HG02623 (cell line): Measurements from ENCODE around the gene SEMA5B.

ENCODE experiments used
- ATAC-seq: cut with Tn5 transposase; IDR thresholded peaks from one replicate; pipeline ENCODE4 v1.9.1; 2021; ENCODE audit warnings: moderate library complexity; ENCODE audit not compliant: unreplicated experiment

The SEMA5B gene

DNA sequence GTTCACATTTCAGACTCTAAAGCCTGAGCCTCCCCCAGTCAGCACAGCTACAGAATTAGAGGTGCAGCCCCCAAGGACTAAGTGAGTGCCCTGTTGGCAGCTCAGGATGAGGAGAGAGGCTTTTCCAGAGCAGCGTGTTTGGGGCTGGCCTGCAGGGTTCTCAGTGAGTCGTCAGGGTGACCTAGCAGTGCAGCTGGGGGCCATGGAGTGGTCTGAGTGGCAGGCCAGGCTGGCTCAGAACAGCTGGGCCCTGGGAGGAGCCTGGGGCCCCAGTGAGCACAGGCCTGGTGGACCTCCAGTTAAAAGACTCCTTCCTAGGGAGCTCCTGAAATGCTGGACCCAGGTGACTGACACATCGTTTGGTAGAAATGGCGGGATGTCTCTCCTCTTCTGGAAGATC is 124.4 kb downstream of the SEMA5B start:
- ATAC-seq = no peak

DNA sequence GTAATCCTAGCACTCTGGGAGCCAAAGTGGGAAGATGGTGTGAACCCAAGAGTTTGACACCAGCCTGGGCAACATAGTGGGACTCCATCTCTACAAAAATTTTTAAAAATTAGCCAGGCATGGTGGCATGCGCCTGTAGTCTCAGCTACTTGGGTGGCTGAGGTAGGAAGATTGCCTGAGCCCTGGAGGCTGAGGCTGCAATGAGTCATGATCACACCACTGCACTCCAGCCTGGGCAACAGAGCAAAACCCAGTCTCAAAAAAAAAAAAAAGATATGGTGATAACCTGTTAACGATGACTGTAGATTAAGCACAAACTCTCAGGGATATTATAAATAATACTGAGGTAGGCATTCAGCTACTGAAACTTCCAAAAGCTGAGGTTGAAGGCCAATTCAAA is 125.2 kb downstream of the SEMA5B start:
- ATAC-seq = no peak

DNA sequence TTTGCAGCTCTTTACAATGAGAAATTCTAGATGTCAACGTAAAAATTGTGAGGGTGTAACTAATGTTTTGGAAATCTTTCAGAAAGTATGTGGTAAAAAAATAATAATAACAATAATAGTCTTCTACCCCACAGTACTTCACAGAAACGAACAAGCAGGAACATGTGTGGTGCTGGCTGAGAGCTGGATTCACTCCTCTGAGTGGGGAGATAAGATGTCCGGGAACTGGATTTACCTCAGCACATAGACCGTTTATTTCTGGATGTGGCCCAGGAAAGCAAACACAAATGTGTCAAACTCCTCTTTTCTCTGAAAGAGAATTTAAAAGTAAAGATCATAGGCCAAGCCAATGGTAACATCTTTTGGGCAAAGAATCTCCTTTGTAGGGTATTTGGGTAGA is 129.3 kb downstream of the SEMA5B start:
- no peak for ATAC-seq

DNA sequence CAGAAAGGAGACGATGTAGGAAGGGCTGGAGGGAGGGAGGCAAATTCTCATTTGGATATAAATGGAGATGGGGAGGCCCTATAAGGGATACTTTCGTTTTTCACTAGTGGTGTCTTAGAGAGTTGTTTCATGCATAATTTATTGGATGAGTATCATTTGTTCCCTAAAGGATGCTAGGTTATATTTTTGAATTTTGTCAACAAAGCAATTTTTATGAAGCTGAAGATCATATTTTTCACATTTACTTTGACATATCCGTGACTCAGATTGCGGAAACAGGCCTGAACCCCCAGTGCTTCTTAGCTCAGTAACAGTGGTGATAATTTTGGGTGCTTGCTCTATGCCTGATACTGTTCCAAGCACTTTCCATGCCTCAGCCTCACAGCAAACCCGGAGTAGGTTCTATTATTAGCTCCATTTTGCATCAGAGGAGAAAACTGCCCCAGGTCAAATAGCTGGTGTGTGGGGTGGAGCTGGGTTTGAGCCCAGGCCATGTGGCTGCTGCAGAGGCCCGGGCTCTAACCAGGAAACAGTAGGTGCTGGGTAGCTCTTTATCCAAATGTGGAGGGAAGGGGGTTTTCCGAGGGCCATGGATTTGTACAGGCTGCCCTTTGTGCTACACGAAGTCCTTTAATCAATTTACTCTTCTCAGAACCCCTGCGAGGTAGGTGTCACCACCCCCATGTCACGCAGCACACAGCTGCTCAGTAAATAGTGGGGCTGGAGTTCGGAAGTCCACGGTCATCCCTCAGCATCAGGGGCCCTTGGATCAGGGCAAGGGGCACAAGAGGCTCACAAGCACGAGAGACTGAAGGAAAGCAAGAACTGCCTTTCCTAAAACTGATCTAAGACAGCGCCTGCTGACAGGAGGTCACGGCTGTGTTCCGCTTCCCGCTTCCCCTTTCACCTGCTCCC is 133.6 kb downstream of the SEMA5B start:
- ATAC-seq = no peak

DNA sequence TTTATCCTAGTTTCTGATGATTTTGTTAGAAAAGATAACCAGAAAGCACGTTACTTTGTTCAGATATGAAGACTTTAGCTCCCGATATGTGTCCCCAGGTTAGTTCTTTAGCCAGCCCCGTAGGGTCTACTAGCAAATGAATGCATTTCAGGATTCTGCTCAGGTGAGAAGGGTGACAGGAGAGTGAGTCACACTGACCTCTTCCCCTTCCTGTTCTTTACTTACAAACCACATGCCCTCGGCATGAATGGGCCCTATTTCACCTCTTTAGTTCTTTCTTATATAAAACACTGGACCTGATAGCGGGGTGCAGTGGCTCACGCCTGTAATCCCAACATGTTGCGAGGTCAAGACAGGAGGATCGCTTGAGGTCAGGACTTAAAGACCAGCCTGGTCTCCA is 134.3 kb downstream of the SEMA5B start:
- no peak for ATAC-seq

DNA sequence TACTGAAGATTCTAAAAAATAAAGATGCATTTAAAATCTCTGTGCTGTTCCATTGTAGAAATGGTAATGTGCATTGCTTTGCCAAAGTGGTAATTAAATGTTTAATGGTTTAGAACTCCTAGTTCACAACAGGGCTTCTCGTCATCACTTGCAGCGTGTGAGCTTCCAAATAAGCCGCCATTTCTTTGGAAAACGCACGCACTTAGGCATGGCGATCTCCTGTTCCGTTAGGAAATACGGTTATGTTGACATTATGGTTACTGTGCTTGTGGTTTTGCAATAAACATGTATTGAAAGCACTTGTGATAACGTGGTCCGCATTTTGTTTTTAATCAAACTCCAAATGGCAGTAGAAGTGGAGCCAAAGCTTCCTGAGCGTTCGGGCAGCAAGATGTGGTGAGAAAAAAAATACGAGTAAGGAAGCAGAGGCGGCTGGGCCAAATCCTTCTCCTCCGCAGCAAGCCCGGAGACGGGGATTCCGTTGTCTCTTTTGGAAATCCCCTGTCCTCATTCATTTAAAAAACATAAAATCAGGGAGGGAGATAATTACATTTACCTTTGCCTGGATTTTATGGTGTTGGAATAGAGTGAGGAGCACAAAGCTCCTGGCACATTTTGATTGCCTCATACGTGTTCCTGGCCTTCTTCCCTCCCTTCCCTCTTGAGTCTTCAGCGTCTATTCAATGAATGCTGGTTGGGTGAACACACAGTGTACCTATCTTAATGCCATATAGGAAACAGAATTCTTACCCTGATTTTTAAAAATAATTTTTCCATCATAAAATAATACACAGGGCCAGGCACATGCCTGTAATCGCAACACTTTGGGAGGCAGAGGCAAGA is 135.2 kb downstream of the SEMA5B start:
- ATAC-seq = no peak

DNA sequence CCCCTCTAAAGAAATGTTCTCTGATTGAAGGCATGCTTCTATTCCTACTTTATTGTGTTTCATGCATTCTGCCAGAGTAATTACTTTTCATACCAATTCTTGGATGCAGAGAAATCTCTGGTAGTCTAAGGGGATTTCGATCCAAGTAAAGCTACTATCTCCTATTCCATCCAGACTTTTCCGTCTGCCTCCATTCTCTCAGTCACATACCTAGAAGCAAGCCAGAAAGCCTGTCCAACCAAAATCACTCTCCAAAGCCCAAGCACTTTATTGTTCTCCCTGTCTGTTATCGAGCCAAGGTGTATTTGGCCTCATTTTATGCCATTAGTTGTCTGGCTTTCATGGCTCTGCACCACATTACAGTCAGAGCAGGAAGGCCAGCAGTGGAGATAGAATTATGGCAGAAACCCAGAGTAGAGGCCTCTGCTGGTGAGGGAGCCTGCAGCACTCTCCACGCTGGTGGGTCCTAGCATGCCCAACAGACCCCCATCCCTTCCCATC is 136.8 kb downstream of the SEMA5B start:
- no peak for ATAC-seq

DNA sequence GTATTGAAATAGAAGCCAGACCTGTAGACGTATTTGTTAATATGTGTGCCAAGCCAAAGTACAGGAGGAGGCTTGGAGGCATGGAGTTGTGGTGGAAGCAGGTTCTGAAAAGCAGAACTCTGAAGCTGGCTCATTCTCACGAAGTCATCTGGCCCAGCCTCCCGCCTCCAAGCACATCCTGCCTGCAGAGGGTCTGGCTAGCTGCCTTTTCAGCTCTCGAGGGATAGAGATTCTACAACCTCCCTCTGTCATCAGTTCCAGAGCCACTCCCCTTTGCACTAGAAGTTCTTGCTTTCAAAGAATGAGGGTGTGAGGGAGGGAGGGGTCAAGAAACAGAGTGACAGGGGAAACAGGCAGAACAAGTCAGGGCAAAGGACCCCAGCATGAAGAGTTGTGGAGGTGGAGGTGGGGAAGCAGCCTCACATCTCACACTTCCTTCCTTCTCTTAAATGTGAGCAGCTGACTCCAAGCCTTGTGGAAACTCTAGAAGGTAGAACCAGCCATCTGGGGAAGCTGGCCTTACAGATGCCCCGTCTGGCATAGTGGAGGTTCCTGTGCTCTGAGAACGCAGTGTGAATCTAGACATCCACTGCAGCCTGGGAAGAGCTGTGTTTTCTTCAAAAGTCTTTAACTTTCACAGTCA is 137.4 kb downstream of the SEMA5B start:
- no peak for ATAC-seq

DNA sequence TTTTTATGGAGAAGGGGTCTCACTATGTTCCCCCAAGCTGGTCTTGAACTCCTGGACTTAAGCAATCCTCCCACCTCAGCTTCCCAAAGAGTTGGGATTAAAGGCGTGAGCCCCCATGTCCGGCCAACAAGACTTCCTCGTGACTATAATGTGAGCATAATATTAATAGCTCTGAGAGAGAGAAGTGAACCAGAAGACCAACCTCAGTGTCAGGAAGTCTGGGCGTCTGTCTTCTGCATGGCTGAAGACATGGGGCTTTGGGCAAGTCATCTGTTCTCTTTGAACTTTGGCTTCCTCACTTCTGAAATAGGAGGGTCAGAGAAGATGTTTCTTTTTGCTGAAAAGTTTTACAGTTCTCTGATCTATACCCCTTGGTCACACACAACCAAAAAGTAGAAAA is 140.6 kb downstream of the SEMA5B start:
- ATAC-seq = no peak

DNA sequence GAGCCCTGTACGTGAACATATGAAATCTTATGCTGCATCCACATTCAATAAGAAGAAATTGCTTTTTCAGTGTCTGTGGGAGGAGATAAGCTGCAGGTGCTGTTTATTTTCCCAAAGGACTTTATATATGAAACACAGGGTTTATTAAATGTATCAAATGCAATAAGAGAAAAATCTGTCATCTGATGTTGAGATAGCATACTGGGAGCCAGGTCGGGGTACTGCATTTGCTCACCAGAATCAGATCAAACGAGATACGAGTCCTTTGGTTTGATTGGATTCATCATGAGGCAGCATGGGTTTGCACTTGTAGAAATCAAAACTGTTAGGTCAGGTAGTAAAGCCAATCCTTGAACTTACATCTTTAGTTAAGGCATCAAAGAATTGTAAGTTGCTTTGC is 141.3 kb downstream of the SEMA5B start:
- no peak for ATAC-seq

DNA sequence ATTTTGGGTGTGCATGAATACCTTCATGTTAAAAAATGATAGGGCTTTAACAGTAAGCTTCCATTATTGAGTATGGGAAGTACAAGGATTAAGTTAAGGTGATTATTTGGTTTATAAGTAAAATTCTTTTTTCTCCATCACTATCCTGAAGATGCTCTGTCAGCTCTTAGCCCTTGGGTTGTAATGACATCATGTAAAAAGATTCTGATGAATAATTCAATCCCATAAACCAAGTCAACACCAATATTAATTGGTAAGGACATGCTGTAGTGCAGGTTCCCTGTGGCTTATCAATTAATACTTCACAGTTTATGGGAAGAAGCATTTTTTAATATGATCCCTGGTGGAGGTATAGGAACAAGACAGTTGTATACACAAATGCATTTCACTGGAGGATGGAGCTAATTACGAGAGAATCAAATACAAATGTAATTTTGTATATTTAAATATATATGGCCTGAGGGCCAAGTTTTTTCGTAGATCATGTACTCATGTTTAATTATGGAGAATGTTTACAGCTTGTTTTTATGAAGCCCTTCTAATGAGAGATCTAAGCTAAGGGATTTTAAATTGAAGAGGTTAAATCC is 145.1 kb downstream of the SEMA5B start:
- no peak for ATAC-seq

DNA sequence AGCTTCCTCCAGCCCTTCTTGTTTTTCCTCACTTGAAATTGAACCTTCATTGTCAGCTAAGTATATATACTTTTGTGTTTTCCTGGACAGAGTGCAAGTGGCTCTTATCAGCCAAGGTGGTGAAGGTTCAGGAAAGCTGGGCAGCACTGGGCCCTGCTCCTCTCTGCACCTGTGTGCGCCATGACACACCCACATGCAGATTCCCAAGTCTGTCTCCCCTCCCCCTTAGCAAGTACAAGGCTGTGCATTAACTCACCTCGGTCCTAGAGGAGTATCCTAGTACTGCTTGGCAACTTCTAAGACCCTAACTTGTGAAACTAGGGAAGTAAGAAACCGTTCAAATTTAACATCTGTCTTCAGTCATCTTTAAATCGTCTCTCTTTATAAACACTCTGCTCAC is 146.9 kb downstream of the SEMA5B start:
- ATAC-seq = no peak

DNA sequence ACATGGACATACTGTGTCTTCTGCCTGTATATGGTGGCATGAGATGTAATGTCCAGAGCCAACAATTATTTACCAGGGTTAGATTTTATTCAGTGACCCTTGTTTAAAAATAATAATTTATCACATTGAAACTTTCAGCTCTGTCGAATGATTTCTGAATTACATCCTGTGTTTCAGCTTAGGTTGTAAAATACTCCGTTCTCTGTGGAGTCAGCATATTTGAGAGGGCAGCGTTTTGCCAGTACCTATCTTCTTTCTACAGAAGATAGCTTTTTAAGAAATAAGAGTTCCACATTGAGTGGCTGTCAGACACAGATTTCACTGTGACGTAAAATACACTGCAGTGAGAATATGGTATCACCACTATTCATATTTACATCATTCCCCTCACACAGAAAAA is 147.4 kb downstream of the SEMA5B start:
- no peak for ATAC-seq

DNA sequence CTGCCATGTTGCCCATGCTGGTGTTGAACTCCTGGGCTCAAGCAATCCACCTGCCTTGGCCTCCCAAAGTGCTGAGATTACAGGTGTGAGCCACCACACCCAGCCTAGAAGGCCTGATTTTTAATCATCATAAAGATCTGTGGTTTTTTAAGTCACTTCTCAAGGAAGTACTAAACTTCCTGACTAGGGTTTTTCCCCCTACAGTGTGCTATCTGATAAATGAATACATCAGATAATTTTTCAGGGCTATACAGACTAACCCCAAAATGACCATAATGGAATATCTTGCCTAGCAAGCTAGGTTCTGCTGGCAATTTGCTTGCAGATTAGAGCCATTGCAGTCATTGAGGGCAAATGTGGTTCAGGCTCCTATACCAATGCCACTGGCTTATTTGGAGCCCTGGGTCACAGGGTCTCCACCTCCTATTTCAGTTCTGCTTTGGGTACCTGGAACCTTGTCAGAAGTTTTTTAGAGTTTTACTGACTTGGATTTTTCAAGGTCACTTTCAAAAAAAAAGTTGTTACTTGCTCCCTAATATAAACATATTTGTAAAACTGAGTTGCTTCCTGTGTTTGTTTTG is 151.9 kb downstream of the SEMA5B start:
- no peak for ATAC-seq

DNA sequence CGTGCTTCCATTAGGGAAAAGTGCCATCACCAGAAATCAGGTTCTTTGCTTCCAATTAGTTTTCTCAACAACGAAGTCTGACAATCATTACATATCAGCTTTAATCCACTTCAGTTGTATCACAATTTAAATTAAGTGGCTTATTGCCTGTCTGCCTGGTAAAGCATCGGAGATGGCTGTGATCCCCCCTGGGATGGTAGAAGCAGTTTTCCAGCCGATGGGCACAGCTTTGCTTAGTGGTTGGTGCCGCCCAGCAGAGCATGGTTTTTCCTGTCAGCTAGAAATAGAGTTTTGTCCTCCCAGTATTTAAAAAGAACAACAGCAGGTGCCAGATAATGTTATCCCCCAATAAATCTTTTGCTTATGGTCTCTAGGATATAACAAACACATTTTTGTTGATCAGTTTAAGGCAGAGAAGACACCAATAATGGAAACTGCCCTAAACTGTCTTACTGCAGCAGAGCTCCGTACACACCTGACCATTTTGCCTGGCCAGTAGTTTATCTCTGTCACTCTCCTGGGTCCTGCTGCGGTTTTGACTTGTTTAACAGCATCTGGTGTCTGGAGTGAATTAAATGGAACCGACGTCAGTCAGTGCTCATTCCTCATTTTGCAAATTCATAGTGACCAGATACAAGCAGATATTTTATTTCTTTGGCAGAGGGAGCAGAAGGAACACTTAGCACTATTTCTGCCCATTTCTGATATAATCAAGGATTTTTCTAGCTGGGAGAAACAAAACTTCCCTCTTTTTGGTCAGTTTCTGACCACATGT is 153.6 kb downstream of the SEMA5B start:
- ATAC-seq = no peak

DNA sequence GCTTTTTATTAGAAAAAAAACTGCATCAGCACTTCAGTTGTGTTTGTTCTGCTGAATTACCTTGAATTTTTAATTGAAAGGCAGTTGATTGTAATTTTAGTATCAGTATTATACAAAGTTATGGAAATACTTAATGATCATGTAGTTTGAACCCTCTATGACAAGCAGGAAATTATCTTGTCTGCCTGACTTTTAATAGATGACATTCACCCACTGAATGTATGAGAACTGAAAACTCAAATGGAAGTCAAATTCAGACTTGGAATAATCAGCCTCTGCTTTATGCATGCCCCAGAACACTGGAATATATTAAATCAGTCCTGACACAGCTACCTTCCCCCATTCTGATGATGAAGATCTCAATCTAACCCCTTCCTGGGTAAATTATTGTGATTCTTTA is 159.2 kb downstream of the SEMA5B start:
- no peak for ATAC-seq

DNA sequence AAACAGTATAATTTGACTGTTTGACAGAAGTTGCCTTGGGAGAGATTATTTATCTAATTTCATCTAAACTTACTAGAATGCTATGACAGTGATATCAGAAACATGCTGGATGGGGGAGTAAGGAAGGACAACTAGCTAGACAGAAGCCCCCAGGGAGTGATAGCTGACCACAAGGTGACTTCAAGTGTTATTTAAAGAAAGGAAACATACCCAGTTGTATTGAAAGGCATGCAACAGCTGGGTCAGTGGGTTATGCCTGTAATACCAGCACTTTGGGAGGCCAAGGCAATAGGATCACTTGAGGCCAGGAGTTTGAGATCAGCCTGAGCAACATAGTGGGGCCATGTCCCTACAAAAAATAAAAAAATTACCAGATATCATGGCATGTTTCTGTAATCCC is 163.1 kb downstream of the SEMA5B start:
- no peak for ATAC-seq

DNA sequence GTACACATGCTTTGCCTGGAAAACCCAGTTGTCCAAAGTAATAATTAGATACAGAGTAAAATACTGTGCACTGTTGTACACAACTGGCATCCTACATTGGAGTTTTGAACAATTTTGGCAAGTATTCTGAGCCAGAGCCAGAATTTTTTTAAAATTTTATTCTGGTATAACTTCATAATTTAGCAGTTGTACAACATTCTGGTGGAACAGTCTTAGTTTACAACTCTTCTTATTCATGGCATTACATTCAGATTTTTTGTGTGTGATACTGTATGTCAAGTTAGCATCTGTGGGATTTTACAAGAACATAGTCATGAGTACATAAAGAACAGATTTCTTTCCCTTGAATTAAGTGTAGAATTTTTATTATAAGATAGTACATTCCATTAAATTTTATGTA is 165.2 kb downstream of the SEMA5B start:
- no peak for ATAC-seq
